HepG2 (cell line): Measurements from ENCODE around the gene KIF3C. TPM values are rescaled to one million over a fixed set of nuclear protein-coding genes. Genes with fewer than 3 reads are reported as not detected.

Experiments
- ATAC-seq: fragments of 200-7000 bp; cut with Tn5 transposase; 3 replicates; pipeline ENCODE4 v1.9.1; 2020; ENCODE audit warnings: mild to moderate bottlenecking, moderate library complexity
- BruUV-seq: library from RNA; stranded (reverse); fragments of 400-500 nt; replicated peaks from 2 replicates; lab custom pipeline; 2021; lab: Mats Ljungman, UMichigan
- CTCF ChIA-PET: fragments of 300-600 bp; formaldehyde crosslinking; extraction: SDS; loops from one replicate; lab custom pipeline; 2021; ENCODE audit warnings: low total read pairs, inconsistent platforms, low intra/inter-chr PET ratio; lab: Yijun Ruan, JAX
- POLR2A ChIA-PET: fragments of 350-600 bp; sonication (Branson Sonifier 250); formaldehyde crosslinking; loops from one replicate; lab custom pipeline; 2020; ENCODE audit warnings: antibody characterized with exemption, inconsistent platforms; lab: Yijun Ruan, JAX
- DNase-seq: peaks from one replicate; pipeline ENCODE4 v3.0.0-alpha.2; 2015; ENCODE audit warnings: low spot score
- FAIRE-seq: peaks from 3 replicates; lab custom pipeline; 2011; peaks lifted over from hg19 to GRCh38; lab: Jason Lieb, UNC
- H2AFZ ChIP-seq: one replicate; pipeline ENCODE4 v1.6.1; 2011; ENCODE audit warnings: low read length, inconsistent platforms
- H3K27ac ChIP-seq: fragments of 300-600 bp; 3 replicates; pipeline ENCODE4 v1.8.0; 2011; ENCODE audit warnings: mixed run types, mild to moderate bottlenecking, mixed read lengths, low read length, inconsistent platforms; ENCODE audit not compliant: insufficient read depth; ENCODE audit errors: extremely low read length
- H3K27me3 ChIP-seq, 2 experiments: fragments of 200-600 bp in 1 of 2; 2 replicates in 1 of 2; 3 replicates in 1 of 2; pipeline versions ENCODE4 v1.6.0 to v1.8.0; 2011; ENCODE audit warnings: low read length in 2 of 2, mild to moderate bottlenecking in 2 of 2, moderate library complexity in 2 of 2, inconsistent platforms in 1 of 2; ENCODE audit not compliant: insufficient read depth in 2 of 2, control insufficient read depth in 1 of 2
- H3K36me3 ChIP-seq, 2 experiments: fragments of 200-600 bp in 1 of 2; replicated peaks in 1 of 2; 2 replicates in 1 of 2; 3 replicates in 1 of 2; pipeline versions ENCODE4 v1.5.1 to v1.8.0; 2011; ENCODE audit warnings: low read length in 2 of 2, inconsistent platforms in 1 of 2; ENCODE audit not compliant: insufficient read depth in 2 of 2, control insufficient read depth in 1 of 2
- H3K4me1 ChIP-seq: 2 replicates; pipeline ENCODE4 v1.5.1; 2012; ENCODE audit warnings: low read length, inconsistent platforms; ENCODE audit not compliant: insufficient read depth
- H3K4me2 ChIP-seq: 2 replicates; pipeline ENCODE4 v1.6.0; 2011; ENCODE audit warnings: low read depth, low read length, inconsistent platforms
- H3K4me3 ChIP-seq, 3 experiments: fragments of 200-600 bp in 1 of 3; sonication (generic), shearing (Covaris generic) in 1 of 3; replicated peaks in 1 of 3; 2 replicates each; pipeline ENCODE4 v1.5.1; 2011 to 2016; ENCODE audit warnings: low read length in 3 of 3, inconsistent platforms in 2 of 3, low read depth in 2 of 3, mild to moderate bottlenecking in 2 of 3, control low read depth in 1 of 3, mixed read lengths in 1 of 3; ENCODE audit not compliant: insufficient read depth in 1 of 3
- H3K79me2 ChIP-seq: one replicate; pipeline ENCODE4 v1.6.1; 2011; ENCODE audit warnings: low read length, inconsistent platforms; ENCODE audit not compliant: insufficient read depth
- H3K9ac ChIP-seq: 2 replicates; pipeline ENCODE4 v1.6.0; 2011; ENCODE audit warnings: mild to moderate bottlenecking, low read depth, low read length, inconsistent platforms; ENCODE audit not compliant: insufficient read depth
- H3K9me3 ChIP-seq: 2 replicates; pipeline ENCODE4 v1.5.1; 2012; ENCODE audit warnings: mild to moderate bottlenecking, low read length
- H4K20me1 ChIP-seq: 2 replicates; pipeline ENCODE4 v1.6.0; 2011; ENCODE audit warnings: inconsistent platforms, mild to moderate bottlenecking, low read length, moderate library complexity; ENCODE audit not compliant: insufficient read depth
- ASH2L ChIP-seq: fragments of 300-600, 200-600 bp; sonication (generic); IDR thresholded peaks from 2 replicates; pipeline ENCODE4 v1.7.0; 2017; ENCODE audit warnings: low read depth, mild to moderate bottlenecking, moderate library complexity, mixed read lengths, low read length; ENCODE audit not compliant: insufficient read length
- ZBTB2 ChIP-seq: sonication (generic); formaldehyde crosslinking; IDR thresholded peaks from 2 replicates; pipeline ENCODE4 v1.8.0; 2022; ENCODE audit warnings: low read depth, missing genetic modification reagents
- ZFAT ChIP-seq: sonication (generic); formaldehyde crosslinking; conservative IDR thresholded peaks from 2 replicates; pipeline ENCODE4 v1.8.1; 2023; ENCODE audit warnings: missing genetic modification reagents, inconsistent platforms
- ZNF17 ChIP-seq: sonication (generic); formaldehyde crosslinking; IDR thresholded peaks from 2 replicates; pipeline ENCODE4 v1.5.0; 2020; ENCODE audit warnings: mild to moderate bottlenecking, missing genetic modification reagents
- ZNF407 ChIP-seq: sonication (generic); formaldehyde crosslinking; IDR thresholded peaks from one replicate; pipeline ENCODE4 v1.5.1; 2020; ENCODE audit warnings: mild to moderate bottlenecking, missing genetic modification reagents; ENCODE audit errors: not compliant biosample characterization
- ZNF558 ChIP-seq: sonication (generic); formaldehyde crosslinking; IDR thresholded peaks from 2 replicates; pipeline ENCODE4 v1.9.0; 2022; ENCODE audit warnings: mild to moderate bottlenecking, missing genetic modification reagents, borderline replicate concordance
- ZNF7 ChIP-seq: IDR thresholded peaks from 2 replicates; pipeline ENCODE4 v1.6.1; 2016; ENCODE audit warnings: missing biosample characterization, missing genetic modification reagents
- WGBS: methylation state at CpG from one replicate; pipeline ENCODE4 v1.1.6; 2017; ENCODE audit warnings: low lambda C conversion rate; 5-methylcytosine and 5-hydroxymethylcytosine counted together
- in situ Hi-C: cut with HindIII; loops from 2 replicates; pipeline ENCODE4 v1.10.0; 2017; ENCODE audit warnings: low pct_unique_long_range_greater_than_20kb; ENCODE audit not compliant: extremely low pct_ligation_motif_present
- intact Hi-C: fragments of 100-400 bp; cut with micrococcal nuclease; formaldehyde crosslinking; loops from one replicate; pipeline ENCODE4 v1.10.0; 2022; ENCODE audit not compliant: unreplicated experiment
- polyA plus RNA-seq, 8 experiments: library from polyadenylated mRNA; depleted of rRNA in 3 of 8; stranded (reverse) in 7 of 8; unstranded in 1 of 8; fragments of >200 nt; fragmentation: Illumina TruSeq in 4 of 8; extraction: Trizol in 4 of 8; gene quantifications; 2 replicates each; pipeline versions ENCODE4 v1.2.1 to v1.2.3, GENCODE V29; 2011 to 2016; ENCODE audit warnings: low read depth in 4 of 8, missing spikeins in 1 of 8, mixed read lengths in 1 of 8; ENCODE audit not compliant: insufficient read depth in 1 of 8
- total RNA-seq, 5 experiments: library from RNA; depleted of rRNA; stranded (reverse); fragments of >200 nt; fragmentation: Illumina TruSeq; extraction: Trizol; gene quantifications; 2 replicates each; pipeline ENCODE4 v1.2.3, GENCODE V29; 2016; ENCODE audit warnings: low read depth in 1 of 5

Gene KIF3C
- total and polyA plus RNA-seq, 2 of the 13 experiments (the other 11 are each of a cell fraction or from before 2014, with no cell fraction given) = 3.6 to 4.9 TPM

GRCh38 chr2:25972049-25972823 is 10.1 kb downstream of the KIF3C start:
- FAIRE-seq = no peak
- Histone ChIP-seq H3K79me2 (no peaks in the 10 kb centered on the region), H3K4me3 (no peak overlapping the region), H3K27ac (no peak overlapping the region), H2AFZ (no peak overlapping the region), H4K20me1 (no peaks in the 10 kb centered on the region), H3K36me3 (no peaks in the 10 kb centered on the region), H3K4me1 (peaks cover 7% of the 10 kb centered on the region; the same call in 1 of the 2 replicates), H3K9ac (no peak overlapping the region), H3K27me3 (no peaks in the 10 kb centered on the region), H3K9me3 (no peaks in the 10 kb centered on the region), H3K4me2 (no peak overlapping the region)
- ChIA-PET CTCF (no interaction called here), POLR2A (no interaction called here)
- 84% methylated on average over 7 of the region's 7 CpGs for WGBS
- intact Hi-C loops (no loop called here), in situ Hi-C loops (no loop called here)
- no peak for TF ChIP-seq ZBTB2 (CRISPR knock-in tag)
- 0 out of 2 replicates have a peak, but pooled peaks have one; percentile 33 for TF ChIP-seq ZNF17 (CRISPR knock-in tag)
- no TSS peak for BruUV-seq
- no peak for ATAC-seq
- no peak for DNase-seq

- in situ Hi-C loops = no loop called here
- CTCF ChIA-PET = no interaction called here
- TF ChIP-seq ZNF558 (CRISPR knock-in tag) (no peak), ZFAT (CRISPR knock-in tag) (no peak), ASH2L (no peak), ZNF407 (no peak), ZNF7 (CRISPR knock-in tag) (no peak)
These were observed 10.7 kb downstream of the KIF3C start for GRCh38 chr2:25971596-25971995.

More at GRCh38 chr2:25971596-25971995, 10.7 kb downstream of the KIF3C start:
- no peaks in the 10 kb centered on the region for H3K9me3 ChIP-seq
- no peak for DNase-seq
- no peaks in the 10 kb centered on the region for H3K36me3 ChIP-seq
- 87% methylated on average over 3 of the region's 3 CpGs for WGBS
- BruUV-seq = no TSS peak
- POLR2A ChIA-PET = no interaction called here
- H3K4me2 ChIP-seq = no peak overlapping the region
- no peaks in the 10 kb centered on the region for H3K79me2 ChIP-seq
- 0 out of 2 replicates have a peak, but pooled peaks cover 4% of the 10 kb centered on the region for H3K4me1 ChIP-seq
- H3K4me3 ChIP-seq = no peak overlapping the region
- no peak overlapping the region for H3K27ac ChIP-seq
- ATAC-seq = no peak
- no peaks in the 10 kb centered on the region for H4K20me1 ChIP-seq
- no peaks in the 10 kb centered on the region for H3K27me3 ChIP-seq
- H3K9ac ChIP-seq = no peak overlapping the region
- no peak overlapping the region for H2AFZ ChIP-seq
- no peak for FAIRE-seq
- intact Hi-C loops = no loop called here
